ENCODE data around the gene TMEM247. TPM values are rescaled to one million over a fixed set of nuclear protein-coding genes. Genes with fewer than 3 reads are reported as not detected.

The TMEM247 gene
- total RNA-seq, 4 donors from 2014 or later: not detected

GRCh38 chr2:46461011-46461674, 18.2 kb upstream of the TMEM247 start:
- Histone ChIP-seq H3K9me3 (no peaks in the 10 kb centered on the region), H3K4me3 (replicated peaks in 1 of 3) (no peak overlapping the region), H3K4me1 (peaks cover 15 to 22% of the 10 kb centered on the region in 2 donors), H3K27ac (peak overlapping the region in 2 of 3 donors; percentile 59 to 66), H3K27me3 (no peaks in the 10 kb centered on the region), H3K36me3 (no peaks in the 10 kb centered on the region)
- TF ChIP-seq POLR2A (IDR thresholded peaks at IDR 0.05) (no peak), CTCF (IDR thresholded peaks at IDR 0.05) (peak; percentile 96 to 100 (median 98))
- intact Hi-C loops (cut with DNase I): no loop called here
- peak; percentile 77 to 81 for DNase-seq
- WGBS, 2 donors: 28 to 31% methylated on average over 8 of the region's 8 CpGs

- Histone ChIP-seq H3K27me3 (no peaks in the 10 kb centered on the region), H3K4me3 (replicated peaks in 1 of 3) (no peak overlapping the region), H3K36me3 (no peaks in the 10 kb centered on the region), H3K4me1 (peaks cover 15 to 22% of the 10 kb centered on the region in 2 donors), H3K27ac (no peak overlapping the region), H3K9me3 (no peaks in the 10 kb centered on the region)
- WGBS, 2 donors: 34 to 37% methylated on average over 7 of the region's 7 CpGs
- TF ChIP-seq CTCF (IDR thresholded peaks at IDR 0.05): no peak
- no peak for TF ChIP-seq POLR2A (IDR thresholded peaks at IDR 0.05)
- intact Hi-C loops (cut with DNase I): no loop called here
- DNase-seq: no peak
Observed at GRCh38 chr2:46461709-46462171, 17.6 kb upstream of the TMEM247 start.

GRCh38 chr2:46462936-46463335, 16.4 kb upstream of the TMEM247 start:
- H3K9me3 ChIP-seq: no peaks in the 10 kb centered on the region
- H3K27me3 ChIP-seq: no peaks in the 10 kb centered on the region
- no peaks in the 10 kb centered on the region for H3K36me3 ChIP-seq
- H3K4me1 ChIP-seq: peaks cover 15 to 22% of the 10 kb centered on the region in 2 donors
- no peak for DNase-seq
- WGBS, 2 donors: 88 to 92% methylated on average over 2 to 3 of the region's 3 CpGs
- H3K4me3 ChIP-seq (replicated peaks in 1 of 3): no peak overlapping the region
- TF ChIP-seq POLR2A (IDR thresholded peaks at IDR 0.05): no peak
- no peak for TF ChIP-seq CTCF (IDR thresholded peaks at IDR 0.05)
- H3K27ac ChIP-seq: no peak overlapping the region
- intact Hi-C loops (cut with DNase I): no loop called here

- whole genome bisulfite sequencing, 2 donors: 89 to 96% methylated on average over 6 of the region's 6 CpGs
- H3K27me3 ChIP-seq: no peaks in the 10 kb centered on the region
- H3K4me1 ChIP-seq: no peaks in the 10 kb centered on the region
- no peaks in the 10 kb centered on the region for H3K36me3 ChIP-seq
- TF ChIP-seq POLR2A (IDR thresholded peaks at IDR 0.05): no peak
- no peak for TF ChIP-seq CTCF (IDR thresholded peaks at IDR 0.05)
- intact Hi-C loops (cut with DNase I): no loop called here
- H3K27ac ChIP-seq: no peak overlapping the region
- H3K9me3 ChIP-seq: no peaks in the 10 kb centered on the region
- DNase-seq: no peak
- no peak overlapping the region for H3K4me3 ChIP-seq (replicated peaks in 1 of 3)
Observed at GRCh38 chr2:46469116-46469515, 10.2 kb upstream of the TMEM247 start.

DNA sequence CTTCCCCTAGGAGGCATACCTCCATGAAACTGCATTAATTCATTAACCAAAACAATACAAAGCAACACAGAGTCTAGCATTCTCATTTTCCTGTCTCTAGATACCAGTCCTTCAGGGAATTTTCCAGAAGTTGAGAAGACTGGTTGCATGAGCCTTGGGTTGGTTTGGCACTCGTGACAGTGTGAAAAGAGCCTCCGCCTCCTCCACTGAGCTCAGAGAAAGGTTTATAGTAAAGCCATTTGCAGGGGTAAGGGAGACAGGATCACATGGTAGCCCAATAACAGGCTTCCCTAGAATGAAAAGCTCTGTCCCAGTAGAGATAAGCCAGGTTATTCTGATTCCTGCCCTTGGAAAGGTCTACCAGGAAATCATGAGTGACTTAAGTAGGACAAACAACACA, 9.7 kb upstream of the TMEM247 start:
- no peak for DNase-seq
- H3K36me3 ChIP-seq: no peaks in the 10 kb centered on the region
- no peak overlapping the region for H3K4me3 ChIP-seq (replicated peaks in 1 of 3)
- no peak overlapping the region for H3K27ac ChIP-seq
- TF ChIP-seq CTCF (IDR thresholded peaks at IDR 0.05) (no peak), POLR2A (IDR thresholded peaks at IDR 0.05) (no peak)
- 80 to 86% methylated on average over 2 of the region's 2 CpGs for WGBS, 2 donors
- no peaks in the 10 kb centered on the region for H3K4me1 ChIP-seq
- no peaks in the 10 kb centered on the region for H3K9me3 ChIP-seq
- no peaks in the 10 kb centered on the region for H3K27me3 ChIP-seq
- intact Hi-C loops (cut with DNase I): no loop called here
